Natural killer cell (primary cell): ENCODE data around the gene USP37. TPM values are rescaled to one million over a fixed set of nuclear protein-coding genes. Genes with fewer than 3 reads are reported as not detected.

Source experiments
- ATAC-seq, 3 donors: fragments of 150-1000 bp in 2 of 3; fragments of 200-7000 bp in 1 of 3; cut with Tn5 transposase; 1 replicate in 1 of 3; 2 replicates in 2 of 3; pipeline ENCODE4 v1.10.0; 2021; ENCODE audit warnings: mild to moderate bottlenecking in 2 of 3, moderate library complexity in 2 of 3
- DNase-seq, 2 donors: peaks; one replicate each; pipeline versions ENCODE4 v3.0.0 to v3.0.0-alpha.2; 2013 to 2021; ENCODE audit warnings: mixed read lengths in 1 of 2
- H3K27ac ChIP-seq: one replicate; pipeline ENCODE4 v1.5.1; 2013; ENCODE audit warnings: mild to moderate bottlenecking, low read length
- H3K27me3 ChIP-seq: one replicate; pipeline ENCODE4 v1.6.1; 2013; ENCODE audit warnings: low read length; ENCODE audit not compliant: control insufficient read depth, insufficient read depth
- H3K36me3 ChIP-seq: one replicate; pipeline ENCODE4 v1.6.1; 2013; ENCODE audit warnings: low read length; ENCODE audit not compliant: control insufficient read depth, insufficient read depth
- H3K4me1 ChIP-seq: one replicate; pipeline ENCODE4 v1.6.1; 2013; ENCODE audit warnings: low read length; ENCODE audit not compliant: control insufficient read depth, insufficient read depth
- H3K4me3 ChIP-seq: one replicate; pipeline ENCODE4 v1.5.1; 2013; ENCODE audit warnings: low read length
- H3K9me3 ChIP-seq: one replicate; pipeline ENCODE4 v1.6.1; 2013; ENCODE audit warnings: low read length; ENCODE audit not compliant: control insufficient read depth, insufficient read depth
- H3K27ac Mint-ChIP-seq, 2 donors: one replicate each; pipeline ENCODE4 v1.8.0; 2022; ENCODE audit warnings: mild to moderate bottlenecking in 2 of 2, mixed read lengths in 2 of 2, moderate library complexity in 1 of 2
- H3K27me3 Mint-ChIP-seq, 2 donors: one replicate each; pipeline ENCODE4 v1.8.0; 2022; ENCODE audit warnings: low read depth in 2 of 2, mixed read lengths in 2 of 2
- H3K36me3 Mint-ChIP-seq: one replicate; pipeline ENCODE4 v1.8.0; 2022; ENCODE audit warnings: mixed read lengths
- H3K4me1 Mint-ChIP-seq, 2 donors: one replicate each; pipeline ENCODE4 v1.8.0; 2022; ENCODE audit warnings: mixed read lengths in 2 of 2
- H3K4me3 Mint-ChIP-seq: one replicate; pipeline ENCODE4 v1.8.0; 2022; ENCODE audit warnings: mild to moderate bottlenecking, moderate library complexity, mixed read lengths
- H3K9me3 Mint-ChIP-seq, 2 donors: one replicate each; pipeline ENCODE4 v1.8.0; 2022; ENCODE audit warnings: mixed read lengths in 2 of 2
- CTCF ChIP-seq: fragments of 200-600 bp; IDR thresholded peaks from one replicate; pipeline ENCODE4 v1.8.0; 2022; ENCODE audit warnings: antibody characterized with exemption
- WGBS: methylation state at CpG from one replicate; pipeline ENCODE4 v1.1.7; 2013; ENCODE audit warnings: missing lambda C conversion rate; ENCODE audit not compliant: insufficient coverage; 5-methylcytosine and 5-hydroxymethylcytosine counted together
- intact Hi-C: fragments of 100-400 bp; cut with micrococcal nuclease; formaldehyde crosslinking; loops from one replicate; pipeline ENCODE4 v1.14.2; 2022
- total RNA-seq, 4 donors: library from RNA; stranded (reverse); fragments of 120-200 nt in 1 of 4; gene quantifications; one replicate each; pipeline versions ENCODE4 v1.2.3 to v1.2.4, GENCODE V29; 2013 to 2022

USP37 gene
- total RNA-seq, 3 donors from 2014 or later (not counting 1 experiment from before 2014, with no cell fraction given): 18.3 to 26.2 (median 21.6) TPM

GRCh38 chr2:218400930-218401881 is 166.9 kb downstream of the USP37 start:
- Histone ChIP-seq H3K36me3 (peaks cover 42% of the 10 kb centered on the region), H3K4me1 (peaks cover 81% of the 10 kb centered on the region), H3K9me3 (no peaks in the 10 kb centered on the region), H3K27me3 (no peaks in the 10 kb centered on the region), H3K4me3 (peak overlapping the region; percentile 92), H3K27ac (peak overlapping the region; percentile 21)
- Mint-ChIP-seq H3K4me1 (peaks cover 52 to 76% of the 10 kb centered on the region in 2 donors), H3K9me3 (no peaks in the 10 kb centered on the region), H3K4me3 (peak overlapping the region; percentile 95), H3K27me3 (no peaks in the 10 kb centered on the region), H3K36me3 (no peaks in the 10 kb centered on the region), H3K27ac (peak overlapping the region; percentile 98)
- TF ChIP-seq CTCF: no peak
- DNase-seq (peak in 1 of 2 donors; percentile 29), ATAC-seq (no peak)
- intact Hi-C loops: no loop called here
- WGBS: 37% methylated on average over 22 of the region's 24 CpGs

Other genes with a start within 250 kb of the USP37 start
- gene CATIP, start 211.5 kb downstream of the USP37 start, total RNA-seq: under 1 TPM in 1 of 3 donors, not detected in 2; 0.26 TPM
- gene SLC11A1, start 186.1 kb downstream of the USP37 start, total RNA-seq: 10 to 100 TPM; 17.9 to 53.5 (median 35.5) TPM
- gene CTDSP1, start 168.5 kb downstream of the USP37 start, total RNA-seq: 100 to 1,000 TPM; 223 to 273 (median 228) TPM
- 1 to 10 TPM; 1.5 to 1.8 (median 1.6) TPM for gene VIL1, start 149.2 kb downstream of the USP37 start, total RNA-seq
- gene CNOT9, start 488 bp upstream of the USP37 start, total RNA-seq: 10 to 100 TPM; 61.4 to 66.7 (median 66.3) TPM
- under 1 TPM; 0.43 to 0.83 (median 0.54) TPM for gene PLCD4, start 39.5 kb upstream of the USP37 start, total RNA-seq
- 10 to 100 TPM; 57.0 to 67.8 (median 62.6) TPM for gene ZNF142, start 91.3 kb upstream of the USP37 start, total RNA-seq
- 10 to 100 TPM; 20.1 to 30.9 (median 20.5) TPM for gene BCS1L, start 91.3 kb upstream of the USP37 start, total RNA-seq
- gene RNF25, start 103.7 kb upstream of the USP37 start, total RNA-seq: 10 to 100 TPM; 16.5 to 22.8 (median 20.1) TPM
- 10 to 100 TPM; 20.0 to 20.3 (median 20.2) TPM for gene STK36, start 103.7 kb upstream of the USP37 start, total RNA-seq
- gene TTLL4, start 142.5 kb upstream of the USP37 start, total RNA-seq: 10 to 100 TPM; 20.2 to 25.5 (median 22.8) TPM
- 1 to 10 TPM in 1 of 3 donors, under 1 TPM in 1, not detected in 1; 0.61 to 1.6 TPM for gene CYP27A1, start 213.8 kb upstream of the USP37 start, total RNA-seq